CD4-positive, alpha-beta T cell treated with Interleukin-15 for 4 hours (primary cell): Measurements from ENCODE around the gene PTPRD.

Experiments
- DNase-seq: peaks from one replicate; pipeline ENCODE4 v3.0.0-alpha.2; 2020; ENCODE audit warnings: low spot score

Gene PTPRD

GRCh38 chr9:9862235-9862810 lies 750.5 kb downstream of the PTPRD start:
- DNase-seq, result no peak

- DNase-seq, result no peak
These were observed 757.4 kb downstream of the PTPRD start for GRCh38 chr9:9855177-9856078.

GRCh38 chr9:9847750-9848149 lies 765.1 kb downstream of the PTPRD start:
- no peak for DNase-seq

GRCh38 chr9:9846557-9846956 lies 766.2 kb downstream of the PTPRD start:
- DNase-seq, result no peak

- DNase-seq, result no peak
These were observed 792.4 kb downstream of the PTPRD start for GRCh38 chr9:9820436-9820835.

- no peak for DNase-seq
These were observed 792.9 kb downstream of the PTPRD start for GRCh38 chr9:9819886-9820285.

GRCh38 chr9:9817176-9817575 lies 795.6 kb downstream of the PTPRD start:
- DNase-seq, result no peak

GRCh38 chr9:9804109-9804508 lies 808.7 kb downstream of the PTPRD start:
- no peak for DNase-seq

- no peak for DNase-seq
These were observed 813.5 kb downstream of the PTPRD start for GRCh38 chr9:9799287-9799686.

- DNase-seq, result no peak
These were observed 820.5 kb downstream of the PTPRD start for GRCh38 chr9:9792144-9792857.

- DNase-seq, result no peak
These were observed 821.2 kb downstream of the PTPRD start for GRCh38 chr9:9791611-9792010.

- DNase-seq, result no peak
These were observed 822.5 kb downstream of the PTPRD start for GRCh38 chr9:9790216-9790872.

- DNase-seq, result no peak
These were observed 829.1 kb downstream of the PTPRD start for GRCh38 chr9:9783711-9784110.

- no peak for DNase-seq
These were observed 829.6 kb downstream of the PTPRD start for GRCh38 chr9:9783211-9783610.

GRCh38 chr9:9778293-9778692 lies 834.5 kb downstream of the PTPRD start:
- DNase-seq, result no peak

GRCh38 chr9:9774471-9774870 lies 838.3 kb downstream of the PTPRD start:
- no peak for DNase-seq

GRCh38 chr9:9771314-9771713 lies 841.5 kb downstream of the PTPRD start:
- DNase-seq, result no peak

- no peak for DNase-seq
These were observed 848.0 kb downstream of the PTPRD start for GRCh38 chr9:9764821-9765220.

GRCh38 chr9:9754186-9754585 lies 858.6 kb downstream of the PTPRD start:
- no peak for DNase-seq

- DNase-seq, result no peak
These were observed 859.5 kb downstream of the PTPRD start for GRCh38 chr9:9753266-9753665.

GRCh38 chr9:9752722-9753121 lies 860.1 kb downstream of the PTPRD start:
- DNase-seq, result no peak

GRCh38 chr9:9751996-9752395 lies 860.8 kb downstream of the PTPRD start:
- DNase-seq, result no peak
